ENCODE data around the gene ATP8B1. TPM values are rescaled to one million over a fixed set of nuclear protein-coding genes. Genes with fewer than 3 reads are reported as not detected.

The ATP8B1 gene
- total and polyA plus RNA-seq, 11 donors = 3.0 to 12.8 (median 6.2) TPM

GRCh38 chr18:57709335-57709734, 93.8 kb downstream of the ATP8B1 start:
- H3K27me3 ChIP-seq = no peaks in the 10 kb centered on the region
- TF ChIP-seq CTCF (IDR thresholded peaks at IDR 0.05) (no peak), POLR2A (IDR thresholded peaks at IDR 0.05) (no peak)
- no peak overlapping the region for H3K27ac ChIP-seq
- ATAC-seq (no peak), DNase-seq (no peak)
- intact Hi-C loops (cut with DNase I) = no loop called here
- H3K9me3 ChIP-seq = no peaks in the 10 kb centered on the region
- no peak overlapping the region for H3K4me3 ChIP-seq
- 68 to 90% (median 80%) methylated on average over 1 of the region's 1 CpG for WGBS, 4 donors
- H3K4me1 ChIP-seq = peaks cover 0 to 36% (median 13%) of the 10 kb centered on the region in 12 donors
- H3K36me3 ChIP-seq = peaks cover 0 to 14% (median 0%) of the 10 kb centered on the region in 9 donors

GRCh38 chr18:57708288-57708687, 94.8 kb downstream of the ATP8B1 start:
- H3K27ac ChIP-seq = no peak overlapping the region
- H3K4me3 ChIP-seq = no peak overlapping the region
- peaks cover 0 to 16% (median 0%) of the 10 kb centered on the region in 9 donors for H3K36me3 ChIP-seq
- no peaks in the 10 kb centered on the region for H3K9me3 ChIP-seq
- DNase-seq = no peak
- intact Hi-C loops (cut with DNase I) = no loop called here
- WGBS, 4 donors = 92 to 96% (median 95%) methylated on average over 3 of the region's 3 CpGs
- TF ChIP-seq POLR2A (IDR thresholded peaks at IDR 0.05) (no peak), CTCF (IDR thresholded peaks at IDR 0.05) (no peak)
- ATAC-seq = no peak
- H3K27me3 ChIP-seq = no peaks in the 10 kb centered on the region
- peaks cover 0 to 36% (median 13%) of the 10 kb centered on the region in 12 donors for H3K4me1 ChIP-seq

- Histone ChIP-seq H3K4me3 (no peak overlapping the region), H3K27ac (no peak overlapping the region), H3K9me3 (no peaks in the 10 kb centered on the region), H3K27me3 (no peaks in the 10 kb centered on the region), H3K4me1 (peaks cover 0 to 16% (median 0%) of the 10 kb centered on the region in 12 donors), H3K36me3 (peaks cover 0 to 36% (median 7%) of the 10 kb centered on the region in 9 donors)
- ATAC-seq (no peak), DNase-seq (no peak)
- WGBS, 4 donors = 95 to 96% (median 96%) methylated on average over 8 of the region's 8 CpGs
- intact Hi-C loops (cut with DNase I) = no loop called here
- TF ChIP-seq POLR2A (IDR thresholded peaks at IDR 0.05) = no peak
These were observed 97.1 kb downstream of the ATP8B1 start for GRCh38 chr18:57705832-57706595.

GRCh38 chr18:57705011-57705410, 98.1 kb downstream of the ATP8B1 start:
- Histone ChIP-seq H3K9me3 (no peaks in the 10 kb centered on the region), H3K27ac (no peak overlapping the region), H3K27me3 (no peaks in the 10 kb centered on the region), H3K36me3 (peaks cover 0 to 45% (median 15%) of the 10 kb centered on the region in 9 donors), H3K4me3 (no peak overlapping the region), H3K4me1 (peaks cover 0 to 12% (median 0%) of the 10 kb centered on the region in 12 donors)
- intact Hi-C loops (cut with DNase I) = no loop called here
- 100% methylated on average over 1 of the region's 1 CpG for WGBS, 4 donors
- ATAC-seq (no peak), DNase-seq (no peak)
- TF ChIP-seq POLR2A (IDR thresholded peaks at IDR 0.05) (no peak), CTCF (IDR thresholded peaks at IDR 0.05) (no peak)
